ENCODE results near the gene SAP30.

SAP30 gene

GRCh38 chr4:173386751-173387150 is 16.0 kb downstream of the SAP30 start:
- H3K27me3 ChIP-seq: no peaks in the 10 kb centered on the region
- no peaks in the 10 kb centered on the region; the same call in 1 of the 2 replicates for H4K20me1 ChIP-seq
- TF ChIP-seq Cebpa-rat (IDR thresholded peaks at IDR 0.05): no peak
- no peak overlapping the region for H3K4me3 ChIP-seq
- peaks cover 43% of the 10 kb centered on the region for H3K36me3 ChIP-seq
- H3K9me3 ChIP-seq: no peaks in the 10 kb centered on the region
- no peak overlapping the region for H3K4me2 ChIP-seq
- H3K27ac ChIP-seq: no peak overlapping the region
- no peak overlapping the region for H3K9ac ChIP-seq
- no peaks in the 10 kb centered on the region for H3K4me1 ChIP-seq

DNA sequence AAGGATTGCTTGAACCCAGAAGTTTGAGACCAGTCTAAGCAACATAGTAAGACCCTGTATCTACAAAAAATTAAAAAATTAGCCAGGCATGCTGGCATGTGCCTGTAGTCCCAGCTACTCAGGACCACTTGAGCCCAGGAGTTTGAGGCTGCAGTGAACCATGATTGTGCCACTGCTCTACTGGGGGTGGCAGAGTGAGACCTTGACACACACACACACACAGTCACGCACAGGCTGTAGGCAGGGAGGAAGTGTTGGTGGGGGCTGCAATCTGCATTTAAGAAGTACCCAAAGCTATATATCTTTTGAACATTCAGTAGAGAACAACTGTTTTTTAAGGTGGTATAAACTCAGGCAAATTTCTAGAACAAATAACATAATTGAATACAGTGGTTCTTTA is 20.9 kb downstream of the SAP30 start:
- Histone ChIP-seq H3K4me3 (no peak overlapping the region), H4K20me1 (no peaks in the 10 kb centered on the region), H3K27ac (no peak overlapping the region), H3K4me2 (no peak overlapping the region), H3K27me3 (no peaks in the 10 kb centered on the region), H3K36me3 (peaks cover 59% of the 10 kb centered on the region), H3K4me1 (no peaks in the 10 kb centered on the region), H3K9ac (no peak overlapping the region), H3K9me3 (no peaks in the 10 kb centered on the region)
- no peak for TF ChIP-seq Cebpa-rat (IDR thresholded peaks at IDR 0.05)

DNA sequence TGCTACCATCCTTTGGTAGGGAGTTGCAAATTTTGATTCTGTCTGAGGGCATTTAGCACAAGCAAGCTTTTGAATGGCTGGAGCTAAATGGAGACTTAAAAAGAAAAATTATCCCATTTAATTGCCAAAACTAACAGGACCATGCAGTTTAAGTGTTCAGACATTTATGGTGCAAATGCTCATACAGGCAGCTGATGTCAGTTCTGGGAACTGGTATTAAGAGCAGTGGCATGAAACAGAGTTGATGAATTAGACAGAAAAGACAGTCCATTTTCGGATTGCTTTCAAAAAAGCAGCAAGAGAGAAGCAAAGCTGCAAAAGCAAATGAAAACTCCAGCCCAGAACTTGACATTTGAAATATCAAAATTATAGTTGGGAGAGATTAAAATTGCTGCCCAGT is 26.9 kb downstream of the SAP30 start:
- Histone ChIP-seq H3K4me3 (no peak overlapping the region), H3K36me3 (peaks cover 29% of the 10 kb centered on the region), H3K27me3 (no peaks in the 10 kb centered on the region), H3K4me2 (no peak overlapping the region), H3K27ac (no peak overlapping the region), H3K9me3 (no peaks in the 10 kb centered on the region), H3K9ac (no peak overlapping the region), H4K20me1 (no peaks in the 10 kb centered on the region), H3K4me1 (0 out of 2 replicates have a peak, but pooled peaks cover 5% of the 10 kb centered on the region)
- no peak for TF ChIP-seq Cebpa-rat (IDR thresholded peaks at IDR 0.05)

DNA sequence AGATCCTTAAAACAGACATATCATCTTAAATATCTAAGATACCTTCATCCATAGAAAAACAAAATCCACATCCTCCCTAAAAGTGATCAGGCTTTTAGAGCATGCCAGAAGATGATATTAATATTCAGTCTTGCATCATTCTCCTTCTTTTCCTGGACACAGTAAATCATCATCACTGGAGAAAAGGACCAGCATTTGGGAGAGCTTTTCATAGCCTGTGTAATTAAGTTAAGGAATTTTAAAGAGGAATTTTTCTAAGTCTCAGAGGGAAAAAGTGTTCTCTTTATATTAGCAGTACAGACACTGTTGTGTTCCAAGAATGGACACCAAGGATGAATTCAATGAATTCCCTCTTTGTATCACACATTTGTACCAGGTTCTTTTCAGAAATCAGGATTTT is 27.5 kb downstream of the SAP30 start:
- no peaks in the 10 kb centered on the region for H4K20me1 ChIP-seq
- no peaks in the 10 kb centered on the region for H3K9me3 ChIP-seq
- H3K27ac ChIP-seq: no peak overlapping the region
- 0 out of 2 replicates have a peak, but pooled peaks cover 5% of the 10 kb centered on the region for H3K4me1 ChIP-seq
- no peak overlapping the region for H3K4me3 ChIP-seq
- no peak overlapping the region for H3K9ac ChIP-seq
- no peaks in the 10 kb centered on the region for H3K27me3 ChIP-seq
- peaks cover 30% of the 10 kb centered on the region for H3K36me3 ChIP-seq
- no peak for TF ChIP-seq Cebpa-rat (IDR thresholded peaks at IDR 0.05)
- no peak overlapping the region for H3K4me2 ChIP-seq

DNA sequence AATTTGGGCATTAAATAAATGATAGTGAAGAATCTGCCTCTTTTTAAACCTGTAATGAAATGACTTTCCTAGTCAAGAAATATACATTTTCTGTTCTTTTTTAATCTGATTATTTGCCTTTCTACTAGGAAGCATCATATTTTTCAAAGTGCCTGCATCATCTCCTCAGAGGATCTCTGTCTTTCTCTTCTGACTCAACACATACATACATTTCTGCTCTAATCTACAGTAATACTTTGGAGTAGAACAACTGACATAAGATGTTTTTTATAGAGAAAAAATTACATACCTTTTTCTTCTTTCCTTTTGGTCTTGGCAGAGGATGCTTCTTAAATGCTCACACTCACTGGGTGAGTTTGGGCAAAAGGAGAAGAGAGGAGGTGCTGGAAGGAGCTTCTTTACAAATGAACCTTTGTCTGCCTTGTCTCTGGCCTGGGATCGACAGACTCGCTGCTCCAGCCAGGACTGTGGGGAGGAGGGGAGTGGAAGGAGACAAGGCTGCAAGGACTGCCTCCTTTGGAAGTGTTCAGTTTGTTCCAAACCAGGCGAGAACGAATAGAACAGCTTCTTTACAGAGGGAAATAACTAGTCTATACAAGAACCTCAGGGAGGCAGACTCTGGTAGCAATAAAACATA is 28.1 kb downstream of the SAP30 start, which contains the start of gene SCRG1:
Gene SCRG1 (minus strand): TSS at position 338 of the 637 bp plus-strand sequence. CDS start 7,702 bp downstream, outside the sequence.
- no peak within 1 kb of the TSS for H3K9ac ChIP-seq
- H3K4me3 ChIP-seq: no peak within 1 kb of the TSS
- H3K4me1 ChIP-seq: 0 out of 2 replicates have a peak, but pooled peaks cover 5% of the 10 kb centered on the region
- no peak within 1 kb of the TSS for H3K4me2 ChIP-seq
- no peak within 1 kb of the TSS for H3K27ac ChIP-seq
- H4K20me1 ChIP-seq: no peaks in the 10 kb centered on the region
- H3K9me3 ChIP-seq: no peaks in the 10 kb centered on the region
- peaks cover 33% of the 10 kb centered on the region for H3K36me3 ChIP-seq
- no peak for TF ChIP-seq Cebpa-rat (IDR thresholded peaks at IDR 0.05)
- no peaks in the 10 kb centered on the region for H3K27me3 ChIP-seq

GRCh38 chr4:173401063-173401462 is 30.3 kb downstream of the SAP30 start:
- peaks cover 40% of the 10 kb centered on the region for H3K36me3 ChIP-seq

DNA sequence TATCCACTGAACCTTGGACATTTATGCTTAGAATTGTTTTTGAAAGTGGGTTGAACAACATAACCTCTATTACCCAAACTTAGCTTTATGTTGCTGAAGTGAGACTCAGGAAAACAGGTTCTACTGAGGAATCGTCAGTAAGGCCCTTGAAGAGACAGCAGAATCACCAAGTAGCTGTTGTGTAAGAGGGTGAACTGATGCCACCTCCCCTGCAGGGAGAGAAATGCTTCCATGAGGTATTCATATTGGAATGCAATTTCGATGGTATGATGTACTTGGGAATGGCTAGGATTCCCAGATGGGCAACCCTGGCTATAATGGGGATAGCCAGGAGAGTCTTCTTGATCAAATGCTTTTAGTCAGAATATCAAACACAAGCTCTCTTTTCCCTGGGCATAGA is 32.3 kb downstream of the SAP30 start:
- peaks cover 47% of the 10 kb centered on the region for H3K36me3 ChIP-seq
- H4K20me1 ChIP-seq: no peaks in the 10 kb centered on the region
- H3K27me3 ChIP-seq: no peaks in the 10 kb centered on the region
- H3K9ac ChIP-seq: no peak overlapping the region
- no peaks in the 10 kb centered on the region for H3K9me3 ChIP-seq
- H3K27ac ChIP-seq: no peak overlapping the region
- no peak for TF ChIP-seq Cebpa-rat (IDR thresholded peaks at IDR 0.05)
- H3K4me3 ChIP-seq: no peak overlapping the region
- no peak overlapping the region for H3K4me2 ChIP-seq
- H3K4me1 ChIP-seq: peaks cover 5% of the 10 kb centered on the region; the same call in 1 of the 2 replicates

More at GRCh38 chr4:173401063-173401462, 30.3 kb downstream of the SAP30 start:
- H3K27me3 ChIP-seq: no peaks in the 10 kb centered on the region
- no peaks in the 10 kb centered on the region for H3K9me3 ChIP-seq
- H3K9ac ChIP-seq: no peak overlapping the region
- H3K4me2 ChIP-seq: no peak overlapping the region
- TF ChIP-seq Cebpa-rat (IDR thresholded peaks at IDR 0.05): no peak
- no peaks in the 10 kb centered on the region for H4K20me1 ChIP-seq
- H3K27ac ChIP-seq: no peak overlapping the region
- H3K4me3 ChIP-seq: no peak overlapping the region
- peaks cover 5% of the 10 kb centered on the region; the same call in 1 of the 2 replicates for H3K4me1 ChIP-seq

GRCh38 chr4:173404296-173404865 is 33.6 kb downstream of the SAP30 start:
- Histone ChIP-seq H3K9me3 (no peaks in the 10 kb centered on the region), H3K27me3 (no peaks in the 10 kb centered on the region), H4K20me1 (no peaks in the 10 kb centered on the region), H3K36me3 (peaks cover 53% of the 10 kb centered on the region), H3K4me2 (no peak overlapping the region), H3K9ac (no peak overlapping the region), H3K27ac (no peak overlapping the region), H3K4me1 (peaks cover 5% of the 10 kb centered on the region; the same call in 1 of the 2 replicates), H3K4me3 (no peak overlapping the region)
- TF ChIP-seq Cebpa-rat (IDR thresholded peaks at IDR 0.05): no peak

GRCh38 chr4:173405840-173406606 is 35.3 kb downstream of the SAP30 start:
- no peaks in the 10 kb centered on the region for H3K9me3 ChIP-seq
- no peak overlapping the region for H3K9ac ChIP-seq
- no peaks in the 10 kb centered on the region for H4K20me1 ChIP-seq
- H3K4me3 ChIP-seq: no peak overlapping the region
- no peak overlapping the region for H3K4me2 ChIP-seq
- no peak overlapping the region for H3K27ac ChIP-seq
- no peak for TF ChIP-seq Cebpa-rat (IDR thresholded peaks at IDR 0.05)
- peaks cover 5% of the 10 kb centered on the region; the same call in 1 of the 2 replicates for H3K4me1 ChIP-seq
- peaks cover 69% of the 10 kb centered on the region for H3K36me3 ChIP-seq
- no peaks in the 10 kb centered on the region for H3K27me3 ChIP-seq

DNA sequence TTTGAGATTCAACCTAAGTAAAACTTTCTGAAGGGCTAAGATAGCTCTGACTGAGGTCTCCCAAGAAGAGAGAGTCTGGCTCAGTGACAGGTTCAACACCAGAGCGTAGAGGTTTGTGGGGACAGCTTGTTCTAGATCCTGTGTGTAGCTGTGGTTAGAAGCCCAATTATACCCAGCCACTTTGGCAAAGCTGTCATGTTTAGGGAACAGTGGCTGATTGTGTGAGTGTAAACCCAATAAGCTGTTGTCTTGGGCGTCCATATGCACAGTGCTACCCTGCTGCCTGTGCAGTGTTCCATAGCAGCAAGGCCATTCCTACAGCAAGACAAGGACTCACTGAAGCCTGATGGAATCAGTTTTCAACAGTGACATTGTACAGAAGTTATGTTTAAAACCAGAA is 39.3 kb downstream of the SAP30 start:
- H4K20me1 ChIP-seq: no peaks in the 10 kb centered on the region
- no peak overlapping the region for H3K4me3 ChIP-seq
- no peaks in the 10 kb centered on the region for H3K9me3 ChIP-seq
- peaks cover 25% of the 10 kb centered on the region for H3K4me1 ChIP-seq
- peaks cover 72% of the 10 kb centered on the region for H3K36me3 ChIP-seq
- no peak overlapping the region for H3K9ac ChIP-seq
- H3K27ac ChIP-seq: no peak overlapping the region
- H3K27me3 ChIP-seq: no peaks in the 10 kb centered on the region
- no peak overlapping the region for H3K4me2 ChIP-seq
- no peak for TF ChIP-seq Cebpa-rat (IDR thresholded peaks at IDR 0.05)

All from BLaER1 (cell line).